RWPE1 (cell line): ENCODE data around the gene LGALS12.

Experiments used
- CTCF ChIA-PET: fragments of 350-600 bp; sonication (Branson Sonifier 250); formaldehyde crosslinking; extraction: SDS; loops from one replicate; lab custom pipeline; 2021; lab: Yijun Ruan, JAX
- POLR2A ChIA-PET: fragments of 400-600 bp; formaldehyde crosslinking; extraction: SDS; loops from one replicate; lab custom pipeline; 2020; ENCODE audit warnings: antibody characterized with exemption; ENCODE audit not compliant: low non-redundant PET; lab: Yijun Ruan, JAX
- DNase-seq: peaks from one replicate; pipeline ENCODE4 v3.0.0; 2012; ENCODE audit warnings: low spot score
- H3K27ac ChIP-seq: fragments of 450-650 bp; 2 replicates; pipeline ENCODE4 v1.5.1; 2017
- TF ChIP-seq, protein P1 (sequence below): fragments of 450-650 bp; conservative IDR thresholded peaks from 2 replicates; pipeline ENCODE4 v1.5.1; 2017; ENCODE audit warnings: low read depth, mild to moderate bottlenecking

The LGALS12 gene

DNA sequence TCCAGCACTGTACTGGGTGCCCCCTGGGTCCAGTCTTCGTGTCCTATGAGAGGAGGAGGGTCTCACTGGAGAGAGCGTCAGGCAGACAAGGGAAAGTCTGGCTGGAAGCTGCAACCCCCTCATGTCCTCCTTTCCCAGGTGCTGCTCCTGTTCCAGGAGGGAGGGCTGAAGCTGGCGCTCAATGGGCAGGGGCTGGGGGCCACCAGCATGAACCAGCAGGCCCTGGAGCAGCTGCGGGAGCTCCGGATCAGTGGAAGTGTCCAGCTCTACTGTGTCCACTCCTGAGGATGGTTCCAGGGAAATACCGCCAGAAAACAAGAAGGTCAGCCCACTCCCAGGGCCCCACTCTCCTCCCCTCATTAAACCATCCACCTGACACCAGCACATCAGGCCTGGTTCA, 10.2 kb downstream of the LGALS12 start:
- TF ChIP-seq, protein P1, sequence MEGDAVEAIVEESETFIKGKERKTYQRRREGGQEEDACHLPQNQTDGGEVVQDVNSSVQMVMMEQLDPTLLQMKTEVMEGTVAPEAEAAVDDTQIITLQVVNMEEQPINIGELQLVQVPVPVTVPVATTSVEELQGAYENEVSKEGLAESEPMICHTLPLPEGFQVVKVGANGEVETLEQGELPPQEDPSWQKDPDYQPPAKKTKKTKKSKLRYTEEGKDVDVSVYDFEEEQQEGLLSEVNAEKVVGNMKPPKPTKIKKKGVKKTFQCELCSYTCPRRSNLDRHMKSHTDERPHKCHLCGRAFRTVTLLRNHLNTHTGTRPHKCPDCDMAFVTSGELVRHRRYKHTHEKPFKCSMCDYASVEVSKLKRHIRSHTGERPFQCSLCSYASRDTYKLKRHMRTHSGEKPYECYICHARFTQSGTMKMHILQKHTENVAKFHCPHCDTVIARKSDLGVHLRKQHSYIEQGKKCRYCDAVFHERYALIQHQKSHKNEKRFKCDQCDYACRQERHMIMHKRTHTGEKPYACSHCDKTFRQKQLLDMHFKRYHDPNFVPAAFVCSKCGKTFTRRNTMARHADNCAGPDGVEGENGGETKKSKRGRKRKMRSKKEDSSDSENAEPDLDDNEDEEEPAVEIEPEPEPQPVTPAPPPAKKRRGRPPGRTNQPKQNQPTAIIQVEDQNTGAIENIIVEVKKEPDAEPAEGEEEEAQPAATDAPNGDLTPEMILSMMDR = no peak
- CTCF ChIA-PET = no interaction called here
- no peak for DNase-seq
- POLR2A ChIA-PET = no interaction called here
- H3K27ac ChIP-seq = no peak overlapping the region

DNA sequence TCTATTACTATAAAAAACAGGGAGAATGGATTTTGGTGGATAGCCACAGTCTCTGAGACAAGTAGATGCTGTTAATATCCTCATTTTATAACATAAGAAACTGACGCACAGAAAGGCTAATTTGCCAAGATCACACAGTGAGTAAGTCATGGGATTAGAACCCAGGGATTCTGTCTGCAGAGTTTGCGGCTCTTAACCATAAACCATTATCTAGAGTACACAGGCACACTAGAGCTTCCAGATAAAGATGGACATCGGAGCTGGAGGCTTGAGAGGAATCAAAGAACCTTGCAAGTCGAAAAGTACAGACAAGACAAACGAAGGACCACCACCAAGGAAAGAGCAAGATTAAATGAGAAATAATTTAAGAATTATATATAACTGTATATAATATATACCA, 11.3 kb downstream of the LGALS12 start:
- TF ChIP-seq, protein P1 = no peak
- ChIA-PET CTCF (interaction anchor here (0.6 kb wide), 1 partner anchor 89 kb away, joined by 5 read pairs; no protein-coding TSS in a partner anchor), POLR2A (no interaction called here)
- H3K27ac ChIP-seq = no peak overlapping the region
- no peak for DNase-seq

DNA sequence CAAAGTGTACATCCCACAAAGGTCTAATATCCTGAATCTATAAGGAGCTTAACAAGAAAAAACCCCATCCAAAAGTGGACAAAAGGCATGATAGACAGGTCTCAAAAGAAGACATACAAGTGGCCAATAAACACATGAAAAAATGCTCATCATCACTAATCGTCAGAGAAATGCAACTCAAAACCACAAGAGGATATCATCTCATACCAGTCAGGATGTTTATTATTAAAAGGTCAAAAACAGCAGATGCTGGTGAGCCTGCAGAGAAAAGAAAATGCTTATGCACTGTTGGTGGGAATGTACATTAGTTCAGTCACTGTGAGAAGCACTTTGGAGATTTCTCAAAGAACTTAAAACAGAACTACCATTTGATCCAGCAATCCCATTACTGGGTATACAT, 12.7 kb downstream of the LGALS12 start:
- CTCF ChIA-PET = no interaction called here

DNA sequence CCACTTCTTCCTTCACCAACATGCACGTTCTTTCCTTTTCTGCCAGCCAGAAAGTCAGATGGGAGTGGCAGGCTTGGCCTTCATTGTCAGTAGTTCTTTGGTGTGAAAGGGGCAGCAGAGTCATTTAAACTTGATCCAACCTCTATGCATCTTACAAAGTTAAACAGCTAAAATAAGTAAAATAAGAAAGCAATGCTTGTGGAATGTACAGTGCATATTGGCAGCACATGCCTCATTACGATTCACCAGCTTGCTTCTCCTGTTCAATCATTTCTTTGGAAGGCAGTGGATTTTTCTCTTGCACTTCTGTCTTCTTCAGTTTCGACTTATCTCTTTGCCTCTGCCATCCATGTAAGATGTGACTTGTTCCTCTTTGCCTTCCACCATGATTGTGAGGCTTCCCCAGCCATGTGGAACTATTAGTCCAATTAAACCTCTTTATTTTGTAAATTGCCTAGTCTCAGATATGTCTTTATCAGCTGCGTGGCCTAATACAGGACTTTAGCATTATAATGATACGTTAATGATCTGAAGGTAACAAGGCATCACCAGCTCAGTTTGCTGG, 14.8 kb downstream of the LGALS12 start:
- ChIA-PET CTCF (no interaction called here), POLR2A (no interaction called here)
- DNase-seq = no peak
- TF ChIP-seq, protein P1 = no peak
- H3K27ac ChIP-seq = no peak overlapping the region

More for the DNA sequence above, 12.7 kb downstream of the LGALS12 start:
- H3K27ac ChIP-seq = no peak overlapping the region
- POLR2A ChIA-PET = no interaction called here
- DNase-seq = no peak
- TF ChIP-seq, protein P1 = no peak

DNA sequence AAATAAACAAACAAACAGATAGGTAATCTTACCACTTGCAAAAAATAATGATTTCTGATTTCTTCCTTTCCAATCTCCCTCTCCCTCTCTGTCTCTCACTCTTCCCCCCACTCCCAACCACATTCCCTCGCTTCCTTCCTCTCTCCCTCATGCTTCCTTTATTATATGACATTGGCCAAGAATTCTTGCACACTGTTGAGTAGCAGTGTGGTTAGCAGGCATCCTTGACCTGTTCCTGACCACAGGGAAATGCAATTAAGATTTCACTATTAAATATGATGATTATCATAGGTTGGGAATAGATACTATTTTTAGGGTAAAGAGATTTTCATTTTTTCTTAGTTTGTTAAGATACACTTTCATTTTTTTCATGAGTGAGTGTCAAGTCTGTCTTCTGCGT, 16.0 kb downstream of the LGALS12 start:
- TF ChIP-seq, protein P1 = no peak
- no peak overlapping the region for H3K27ac ChIP-seq
- ChIA-PET CTCF (no interaction called here), POLR2A (no interaction called here)
- DNase-seq = no peak

DNA sequence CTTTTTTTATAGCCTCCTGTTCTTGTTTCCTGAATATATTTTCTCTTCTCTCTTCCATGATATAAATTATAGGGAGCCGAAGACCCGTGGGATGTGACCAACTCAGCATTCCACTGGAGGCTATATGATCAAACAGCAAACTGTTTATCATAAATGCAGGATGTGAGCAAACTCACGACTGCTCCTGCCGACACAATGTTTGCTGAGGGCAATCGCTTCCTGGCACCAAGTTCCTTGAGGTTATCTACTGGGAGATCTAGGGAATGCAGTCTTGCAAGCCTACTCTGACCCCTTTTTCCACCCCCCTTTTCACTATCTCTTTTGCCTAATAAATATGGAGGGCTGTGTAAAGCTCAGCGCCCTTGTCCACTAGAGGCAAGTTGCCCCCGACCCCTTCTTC, 17.3 kb downstream of the LGALS12 start:
- CTCF ChIA-PET = interaction anchor here (0.6 kb wide), 1 partner anchor 9 kb away, joined by 5 read pairs; no protein-coding TSS in a partner anchor

More for the DNA sequence above, 17.3 kb downstream of the LGALS12 start:
- DNase-seq = no peak
- POLR2A ChIA-PET = no interaction called here
- no peak overlapping the region for H3K27ac ChIP-seq
- TF ChIP-seq, protein P1 = no peak
